ENCODE data around the gene BPIFB3.

Gene BPIFB3

DNA sequence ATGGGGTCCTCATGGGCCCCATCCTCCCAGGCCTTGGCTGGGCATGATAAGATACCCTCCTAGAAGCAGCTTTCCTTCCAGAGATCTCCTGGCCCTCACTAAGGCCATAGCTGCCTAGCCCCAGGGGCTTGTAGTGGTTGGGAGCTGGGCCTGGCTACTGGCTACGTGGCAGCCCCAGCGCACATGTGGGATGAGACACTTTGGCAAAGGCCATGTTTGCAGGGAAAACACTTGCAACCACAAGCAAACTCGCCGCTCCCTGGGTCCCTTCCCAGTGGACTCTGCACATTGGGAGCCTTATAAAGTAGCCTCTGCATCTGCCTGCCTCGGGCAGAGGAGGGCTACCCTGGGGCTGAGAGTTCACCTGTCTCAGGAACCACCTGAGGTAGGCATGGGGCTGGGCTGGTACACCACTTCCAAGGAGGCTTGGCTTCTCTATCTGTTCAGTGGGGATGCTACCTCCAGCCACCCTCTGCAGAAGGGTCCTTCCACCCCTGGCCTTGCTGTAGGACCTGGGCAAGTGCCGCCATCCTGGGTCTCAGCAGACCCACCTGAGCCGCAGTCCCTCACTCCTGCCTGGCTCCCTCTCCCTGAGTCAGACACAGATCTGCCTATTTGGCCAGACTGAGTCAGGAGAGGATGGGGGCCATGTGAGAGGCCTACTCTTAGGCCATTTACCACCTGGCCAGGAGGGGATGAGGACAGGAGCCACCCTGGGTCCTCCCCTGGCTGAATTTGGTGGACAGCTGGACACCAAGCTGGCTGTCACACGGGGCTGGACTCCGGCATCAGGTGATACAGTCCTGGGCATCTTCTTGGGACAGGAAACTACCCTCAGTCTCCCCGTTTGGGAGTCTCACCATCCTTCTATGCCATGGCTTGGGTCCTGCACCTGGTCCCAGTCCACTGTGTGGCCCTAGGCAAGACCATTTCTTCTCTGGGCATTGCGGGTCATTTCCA is 46.0 kb upstream of the BPIFB3 start, which contains the start of gene BPIFB2:
Gene BPIFB2 (plus strand): TSS at position 329 of the 960 bp plus-strand sequence. CDS start 871 bp downstream, outside the sequence.
- in situ Hi-C loops (cut with MboI; ENCODE audit: low pct_unique_long_range_greater_than_20kb, low sequenced_read_pairs, unreplicated experiment) = no loop called here
- no peak for DNase-seq (ENCODE audit: low spot score)
- TF ChIP-seq, protein P1, sequence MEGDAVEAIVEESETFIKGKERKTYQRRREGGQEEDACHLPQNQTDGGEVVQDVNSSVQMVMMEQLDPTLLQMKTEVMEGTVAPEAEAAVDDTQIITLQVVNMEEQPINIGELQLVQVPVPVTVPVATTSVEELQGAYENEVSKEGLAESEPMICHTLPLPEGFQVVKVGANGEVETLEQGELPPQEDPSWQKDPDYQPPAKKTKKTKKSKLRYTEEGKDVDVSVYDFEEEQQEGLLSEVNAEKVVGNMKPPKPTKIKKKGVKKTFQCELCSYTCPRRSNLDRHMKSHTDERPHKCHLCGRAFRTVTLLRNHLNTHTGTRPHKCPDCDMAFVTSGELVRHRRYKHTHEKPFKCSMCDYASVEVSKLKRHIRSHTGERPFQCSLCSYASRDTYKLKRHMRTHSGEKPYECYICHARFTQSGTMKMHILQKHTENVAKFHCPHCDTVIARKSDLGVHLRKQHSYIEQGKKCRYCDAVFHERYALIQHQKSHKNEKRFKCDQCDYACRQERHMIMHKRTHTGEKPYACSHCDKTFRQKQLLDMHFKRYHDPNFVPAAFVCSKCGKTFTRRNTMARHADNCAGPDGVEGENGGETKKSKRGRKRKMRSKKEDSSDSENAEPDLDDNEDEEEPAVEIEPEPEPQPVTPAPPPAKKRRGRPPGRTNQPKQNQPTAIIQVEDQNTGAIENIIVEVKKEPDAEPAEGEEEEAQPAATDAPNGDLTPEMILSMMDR (IDR thresholded peaks at IDR 0.05; ENCODE audit: extremely low read depth, insufficient read depth, missing control alignments) = no peak

DNA sequence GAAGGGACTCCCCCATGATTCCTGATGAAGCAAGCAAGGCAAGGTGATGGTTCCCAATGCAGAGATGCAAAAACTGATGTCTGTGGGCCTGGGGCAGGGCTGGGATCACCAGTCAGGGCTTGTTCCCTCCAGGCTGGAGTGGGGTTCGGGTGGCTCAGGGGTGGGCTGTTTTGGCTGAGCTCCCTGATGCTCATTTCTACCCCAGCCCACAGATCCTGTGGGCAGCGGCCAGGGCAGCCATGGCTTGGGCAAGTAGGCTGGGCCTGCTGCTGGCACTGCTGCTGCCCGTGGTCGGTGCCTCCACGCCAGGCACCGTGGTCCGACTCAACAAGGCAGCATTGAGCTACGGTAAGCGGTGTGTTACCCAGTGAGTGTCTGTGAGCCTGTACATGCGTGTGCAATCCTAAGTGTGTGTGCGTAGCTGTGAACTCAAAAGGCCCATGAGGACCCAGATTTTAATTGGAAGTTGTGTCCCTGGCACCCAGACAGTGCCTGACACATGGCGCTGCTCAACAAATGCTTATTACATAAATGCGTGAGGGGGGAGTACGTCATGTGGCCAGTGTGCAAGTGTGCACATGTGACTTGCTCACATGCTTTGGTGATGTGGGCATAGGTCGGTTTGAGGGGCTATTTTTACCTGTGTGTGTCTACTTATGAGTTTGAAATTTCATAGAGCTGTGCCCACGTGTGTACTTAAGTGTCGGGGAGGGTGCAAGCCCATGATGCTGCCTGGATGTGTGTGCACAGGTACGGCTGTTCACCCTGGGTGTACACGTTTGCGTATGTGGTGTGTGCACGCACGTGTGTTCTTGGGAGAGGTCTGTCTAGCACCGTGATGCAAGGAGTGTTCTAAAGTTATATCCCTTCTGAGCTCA is 45.1 kb upstream of the BPIFB3 start:
- TF ChIP-seq, protein P1 (IDR thresholded peaks at IDR 0.05; ENCODE audit: extremely low read depth, insufficient read depth, missing control alignments) = no peak
- no peak for DNase-seq (ENCODE audit: low spot score)
- in situ Hi-C loops (cut with MboI; ENCODE audit: low pct_unique_long_range_greater_than_20kb, low sequenced_read_pairs, unreplicated experiment) = no loop called here

DNA sequence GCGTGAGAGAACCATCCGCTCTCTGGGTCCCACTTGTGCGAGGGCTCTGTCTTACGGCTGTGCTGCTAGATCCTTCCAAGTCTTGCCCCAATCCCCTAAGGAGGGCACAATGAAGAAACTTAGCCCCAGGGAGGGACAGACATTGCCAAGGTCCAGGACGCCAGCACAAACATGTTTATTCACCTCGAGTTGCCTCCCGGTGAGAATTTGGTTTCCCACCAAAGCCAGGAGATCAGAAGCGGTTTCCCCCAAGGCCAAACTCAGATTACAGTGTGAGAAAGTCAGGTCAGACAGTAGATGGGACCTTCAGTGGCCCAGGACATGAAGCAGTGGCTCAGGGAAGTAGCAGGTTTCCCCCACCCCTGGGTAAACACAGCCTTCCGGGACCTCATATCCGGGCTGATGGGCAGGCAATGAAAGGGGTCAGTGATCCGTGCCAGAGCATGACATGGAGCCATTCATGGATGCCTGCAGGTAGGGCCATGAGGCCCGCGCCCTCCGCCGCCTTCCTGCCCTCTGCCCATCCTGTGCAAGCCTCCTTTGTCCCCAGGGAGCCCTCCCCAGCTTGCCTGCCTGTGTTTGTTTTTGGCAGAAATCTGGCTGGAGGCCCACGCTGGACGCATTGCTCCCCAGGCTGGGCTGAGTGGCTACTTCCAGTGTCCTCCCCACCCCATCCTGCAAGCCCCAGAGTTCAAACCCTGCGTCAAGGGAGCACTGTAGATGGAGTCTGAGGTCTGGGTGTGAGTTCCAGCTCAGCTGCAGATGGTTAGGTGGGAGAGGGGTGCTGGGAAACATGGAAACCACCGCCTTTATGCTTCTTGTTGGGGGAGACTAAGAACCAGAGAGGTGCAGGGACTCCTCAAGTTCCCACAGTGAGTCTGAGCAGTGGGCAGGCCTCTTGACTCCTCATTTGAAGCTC is 44.2 kb upstream of the BPIFB3 start:
- TF ChIP-seq, protein P1 (IDR thresholded peaks at IDR 0.05; ENCODE audit: extremely low read depth, insufficient read depth, missing control alignments) = no peak
- DNase-seq (ENCODE audit: low spot score) = no peak
- in situ Hi-C loops (cut with MboI; ENCODE audit: low pct_unique_long_range_greater_than_20kb, low sequenced_read_pairs, unreplicated experiment) = loop anchor here (10.0 kb wide), 1 partner anchor 55 kb away; no protein-coding TSS in a partner anchor

DNA sequence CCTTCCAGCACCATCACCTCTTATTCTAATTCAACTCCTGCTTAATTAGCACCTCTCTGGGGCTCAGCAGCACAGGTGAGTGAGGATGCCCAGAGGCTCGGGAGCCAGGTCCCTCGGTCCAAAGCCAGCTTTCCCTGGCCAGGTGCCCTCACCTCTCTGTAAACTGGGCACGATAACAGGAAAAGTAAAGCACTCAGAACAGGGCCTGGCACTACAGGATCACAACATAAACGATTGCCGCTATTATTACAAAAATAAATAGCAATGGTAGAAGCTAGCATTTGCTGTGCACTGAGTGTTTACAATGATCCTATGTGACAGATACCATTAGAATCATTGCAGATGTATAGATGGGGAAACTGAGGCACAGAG is 43.6 kb upstream of the BPIFB3 start:
- TF ChIP-seq, protein P1 (IDR thresholded peaks at IDR 0.05; ENCODE audit: extremely low read depth, insufficient read depth, missing control alignments) = no peak
- in situ Hi-C loops (cut with MboI; ENCODE audit: low pct_unique_long_range_greater_than_20kb, low sequenced_read_pairs, unreplicated experiment) = loop anchor here (10.0 kb wide), 1 partner anchor 55 kb away; no protein-coding TSS in a partner anchor
- DNase-seq (ENCODE audit: low spot score) = no peak

DNA sequence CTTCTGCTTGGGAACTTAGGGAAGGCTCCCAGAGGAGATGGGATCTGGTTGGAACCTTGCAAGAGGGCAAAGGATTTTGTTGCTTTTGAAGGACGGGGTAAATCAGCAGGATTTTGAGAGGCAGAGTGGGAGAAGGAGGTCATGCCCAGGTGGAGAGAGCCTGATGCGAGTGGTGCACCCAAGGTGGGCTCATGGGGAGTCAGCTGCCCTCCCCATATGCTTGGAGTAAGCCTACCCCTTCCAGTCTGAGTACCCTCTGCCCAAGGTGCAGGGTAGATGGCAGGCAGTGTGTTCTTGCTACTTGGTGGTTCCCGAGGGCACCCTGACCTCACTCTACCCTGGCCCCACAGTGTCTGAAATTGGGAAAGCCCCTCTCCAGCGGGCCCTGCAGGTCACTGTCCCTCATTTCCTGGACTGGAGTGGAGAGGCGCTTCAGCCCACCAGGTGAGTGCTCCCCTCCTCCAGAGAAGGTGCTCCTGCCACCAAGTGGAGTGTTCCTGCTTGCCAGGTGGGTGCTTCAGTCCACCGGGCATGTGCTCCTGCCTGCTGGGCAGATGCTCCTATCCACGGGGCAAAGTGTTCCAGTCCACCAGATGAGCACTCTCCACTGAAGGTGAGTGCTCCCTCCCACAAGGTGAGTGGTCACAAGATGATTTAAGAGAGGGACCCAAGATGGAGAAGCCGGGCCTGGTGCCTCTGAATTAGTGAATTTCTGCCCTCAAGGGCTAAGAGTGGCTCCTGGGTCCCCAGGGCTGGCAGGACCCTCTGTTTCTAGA is 42.8 kb upstream of the BPIFB3 start:
- TF ChIP-seq, protein P1 (IDR thresholded peaks at IDR 0.05; ENCODE audit: extremely low read depth, insufficient read depth, missing control alignments) = no peak
- no peak for DNase-seq (ENCODE audit: low spot score)
- in situ Hi-C loops (cut with MboI; ENCODE audit: low pct_unique_long_range_greater_than_20kb, low sequenced_read_pairs, unreplicated experiment) = loop anchor here (10.0 kb wide), 1 partner anchor 56 kb away; no protein-coding TSS in a partner anchor

Data from GM13977 (cell line).